Measurements from ENCODE around the gene KIF23.

KIF23 gene

DNA sequence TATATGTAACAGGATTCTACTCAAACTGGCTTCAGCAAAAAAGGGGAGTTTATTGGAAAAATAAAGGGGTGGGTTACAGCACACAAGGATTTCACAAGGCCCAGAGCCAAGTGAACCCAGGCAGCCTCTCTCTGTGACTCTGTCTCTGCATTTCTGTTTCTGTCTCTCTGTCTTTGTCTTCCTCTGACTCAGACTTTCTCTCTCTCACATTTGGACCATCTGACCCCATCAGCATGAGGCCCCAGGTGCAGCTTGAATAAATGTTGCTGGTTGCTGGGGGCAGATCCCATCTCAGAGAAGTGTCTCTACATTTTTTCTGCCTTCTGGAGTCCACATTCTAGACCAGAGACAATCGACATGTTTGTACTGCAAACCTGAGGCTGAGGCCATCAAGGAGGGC lies 83.5 kb downstream of the KIF23 start:
- DNase-seq = no peak
